NCI-H69 (cell line): Measurements from ENCODE around the gene TMEM218.

Source experiments
- DNase-seq: peaks from one replicate; lab custom pipeline; 2025; lab: John Stamatoyannopoulos, UW

TMEM218 gene

DNA sequence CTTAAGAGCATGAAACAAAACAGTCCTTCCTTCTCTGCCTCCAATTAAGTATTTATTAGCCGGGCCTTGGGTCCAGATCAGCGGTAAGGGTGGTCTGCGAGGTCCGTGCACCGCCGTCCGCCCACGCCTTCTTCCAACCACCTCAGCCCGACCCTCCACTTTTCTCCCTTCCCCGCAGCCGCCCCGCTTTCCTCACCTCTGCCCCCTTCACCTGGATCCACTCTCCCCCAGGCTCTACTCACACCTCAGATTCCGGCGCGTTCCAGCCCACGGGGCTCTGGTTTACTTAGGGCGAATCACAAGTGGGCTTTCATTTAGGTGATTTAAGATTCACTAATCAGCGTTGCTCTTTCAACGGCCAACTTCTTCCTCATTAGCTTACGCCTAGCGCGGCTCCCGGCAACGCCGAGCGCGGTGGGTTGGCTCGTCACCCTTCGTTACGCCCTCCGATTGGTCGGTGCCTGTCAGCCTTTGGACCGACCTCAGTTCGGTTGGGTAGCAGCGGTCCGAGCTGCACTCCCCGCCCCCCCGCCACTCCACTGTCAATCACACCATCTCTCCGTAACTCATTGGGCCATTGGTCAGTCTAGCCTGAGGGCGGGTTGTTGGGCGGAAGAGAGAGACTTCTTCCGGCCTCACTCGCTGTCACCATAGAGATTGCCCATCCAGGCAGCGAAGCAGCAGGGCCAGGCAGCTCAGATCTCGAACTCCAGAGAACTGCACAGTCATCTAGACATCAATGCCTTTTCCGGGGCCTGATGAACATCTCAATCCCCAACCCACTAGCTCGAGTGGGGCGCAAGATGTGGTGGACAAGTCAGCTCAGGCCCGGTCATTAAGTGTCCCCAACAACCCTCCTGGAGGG is at the start of gene TMEM218:
TMEM218 (minus strand) TSS at position 284 of the 865 bp plus-strand sequence. CDS start 9,385 bp downstream, outside the sequence.
- peak; percentile 99 for DNase-seq

DNA sequence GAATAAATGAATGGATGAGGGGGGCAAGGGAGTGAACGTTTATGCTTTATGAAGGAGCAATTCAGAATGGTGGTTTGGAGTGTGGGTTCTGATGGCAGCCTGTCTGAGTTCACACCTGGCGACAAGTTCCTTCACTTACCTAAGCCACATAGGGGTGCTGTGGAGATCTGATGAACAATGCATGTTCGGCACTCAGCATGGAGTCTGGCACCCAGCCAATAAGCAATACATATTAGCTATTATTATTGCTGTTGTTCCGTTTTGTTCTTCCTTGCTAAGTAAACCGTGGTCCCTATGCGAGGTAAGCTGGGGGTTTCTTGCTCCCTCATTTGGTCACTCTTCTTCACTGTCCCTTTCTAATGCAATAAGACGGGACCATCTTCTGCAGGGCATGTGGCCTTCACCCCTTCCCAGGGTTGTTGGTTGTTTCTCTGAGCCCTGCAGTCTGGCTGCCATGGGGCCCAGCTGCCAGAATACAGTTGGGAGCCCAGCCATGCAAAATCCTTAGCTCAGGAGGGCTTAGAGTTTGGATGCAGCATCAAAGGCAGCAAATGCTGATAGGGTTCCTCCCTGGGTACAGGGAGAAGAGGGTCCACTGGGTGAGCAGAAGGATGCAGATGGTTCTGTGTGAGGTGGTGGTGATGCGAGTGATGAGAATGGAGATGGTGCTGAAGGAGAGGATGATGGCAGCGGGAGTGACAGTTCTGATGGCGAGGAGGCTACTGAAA is 46.7 kb upstream of the TMEM218 start:
- DNase-seq, result peak; percentile 45

GRCh38 chr11:125157118-125157733 is 45.8 kb upstream of the TMEM218 start:
- no peak for DNase-seq

GRCh38 chr11:125156346-125157117 is 45.1 kb upstream of the TMEM218 start:
- DNase-seq, result peak; percentile 25

DNA sequence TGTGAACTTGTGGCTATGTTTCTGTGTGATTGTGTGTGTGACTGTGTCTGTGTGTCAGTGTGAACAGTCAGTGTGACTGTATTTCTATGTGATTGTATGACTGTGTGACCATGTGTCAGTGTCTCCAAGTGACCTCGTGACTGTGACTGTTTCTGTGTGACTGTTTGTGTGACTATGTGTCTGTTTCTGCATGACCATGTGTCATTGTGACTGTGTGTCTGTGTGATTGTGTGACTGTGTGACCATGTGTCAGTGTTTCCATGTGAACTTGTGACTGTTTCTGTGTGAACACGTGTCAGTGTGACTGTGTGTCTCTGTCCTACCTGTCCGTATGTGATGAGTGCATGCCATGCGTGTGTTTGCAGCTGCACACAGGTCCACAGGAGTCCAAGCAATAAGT is 44.3 kb upstream of the TMEM218 start:
- DNase-seq, result no peak

GRCh38 chr11:125155100-125155444 is 43.6 kb upstream of the TMEM218 start:
- DNase-seq, result no peak

DNA sequence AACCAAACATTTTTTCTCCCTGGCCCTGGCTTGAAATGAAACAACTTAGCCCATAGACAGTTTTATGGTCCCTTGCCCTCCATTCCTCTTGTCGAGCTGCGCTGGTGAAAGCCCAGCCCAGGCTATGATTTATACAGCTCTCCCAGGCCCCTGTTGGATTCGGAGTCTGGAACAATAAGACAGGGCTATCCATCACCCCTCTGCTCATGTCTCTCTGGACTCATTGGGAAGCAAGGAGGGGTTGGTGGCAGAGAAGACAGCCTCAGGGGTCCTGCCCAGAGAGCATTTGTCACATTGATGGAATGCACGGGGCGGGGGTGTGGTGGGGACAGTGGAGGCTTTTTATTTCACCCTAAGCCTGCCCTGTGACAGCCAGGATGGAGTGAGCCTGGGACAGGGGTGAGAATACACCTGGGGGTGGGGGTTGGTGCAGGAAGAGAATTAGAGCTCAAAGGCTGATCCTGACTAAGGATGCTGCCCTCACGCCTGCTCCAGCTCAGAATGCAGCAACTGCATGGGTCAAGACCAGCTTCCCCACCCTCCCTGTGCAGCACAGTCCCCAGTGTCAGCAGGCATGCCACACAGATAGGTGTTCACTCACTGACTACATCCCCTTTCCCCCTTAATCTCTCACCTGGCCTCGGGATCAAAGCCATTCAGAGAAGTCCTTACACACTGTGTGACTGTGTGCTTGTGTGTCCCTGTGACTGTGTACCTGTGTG is 43.1 kb upstream of the TMEM218 start:
- no peak for DNase-seq

GRCh38 chr11:125153837-125154236 is 42.4 kb upstream of the TMEM218 start:
- DNase-seq, result no peak

DNA sequence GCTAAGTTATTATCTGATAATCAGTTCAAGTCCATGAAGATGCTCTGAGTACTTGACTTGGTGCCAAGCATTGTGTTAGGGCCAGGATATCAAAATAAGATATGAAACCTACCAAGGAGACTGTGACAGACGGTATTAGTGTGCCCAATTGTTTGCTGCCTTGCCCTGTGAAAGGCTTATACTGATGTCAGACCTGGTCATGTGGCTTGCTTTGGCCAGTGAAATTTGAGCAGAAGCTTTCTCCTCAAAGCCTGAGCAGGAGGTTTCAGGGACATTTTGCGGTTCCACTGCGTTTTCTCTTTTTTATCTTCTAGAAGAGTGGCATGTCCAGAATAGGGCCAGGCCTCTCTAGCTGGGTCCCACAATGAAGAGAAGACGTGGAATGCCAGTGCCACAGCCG is 37.3 kb upstream of the TMEM218 start:
- no peak for DNase-seq

- no peak for DNase-seq
These were observed 36.6 kb upstream of the TMEM218 start for GRCh38 chr11:125148011-125148410.

DNA sequence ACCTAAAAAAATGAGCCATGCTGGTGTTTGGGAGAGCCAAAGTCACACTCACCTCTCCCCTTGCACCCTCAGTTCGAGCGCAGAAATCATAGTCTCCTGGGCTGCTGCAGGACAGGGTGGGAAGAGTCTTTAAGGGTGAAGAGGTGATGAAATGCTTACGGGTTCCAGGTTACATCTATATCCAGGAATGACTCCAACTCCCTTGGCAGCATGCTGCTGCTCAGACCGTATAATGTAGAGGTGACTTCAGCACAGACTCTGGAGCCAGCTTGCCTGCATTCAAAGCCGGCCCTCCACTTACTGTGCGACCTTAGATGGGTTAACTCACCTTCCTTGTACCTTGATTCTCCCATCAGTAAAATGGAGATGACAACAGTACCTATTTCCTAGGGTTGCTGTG is 35.9 kb upstream of the TMEM218 start:
- DNase-seq, result no peak

DNA sequence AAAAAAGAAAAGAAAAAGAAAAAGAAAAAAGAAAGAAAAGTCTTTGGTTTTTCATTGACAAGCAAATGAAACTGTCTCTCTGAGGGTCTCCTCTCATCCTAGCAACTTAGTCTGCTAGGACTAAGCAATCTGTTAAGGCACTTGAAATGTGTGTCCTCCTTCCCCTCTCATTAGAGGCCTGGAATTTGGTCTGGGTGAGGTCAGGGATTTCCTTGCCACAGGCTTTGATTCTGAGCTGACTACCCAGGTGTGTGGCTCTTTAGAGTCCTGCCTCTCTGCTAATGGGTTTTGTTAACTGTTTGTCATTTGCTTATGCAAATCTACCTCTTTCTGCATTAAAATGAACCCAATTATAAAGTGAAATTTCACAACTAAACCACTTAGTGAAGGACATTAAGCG is 34.8 kb upstream of the TMEM218 start:
- DNase-seq, result no peak

GRCh38 chr11:125141686-125142535 is 30.5 kb upstream of the TMEM218 start:
- peak; percentile 19 for DNase-seq

- no peak for DNase-seq
These were observed 29.8 kb upstream of the TMEM218 start for GRCh38 chr11:125141178-125141577.

DNA sequence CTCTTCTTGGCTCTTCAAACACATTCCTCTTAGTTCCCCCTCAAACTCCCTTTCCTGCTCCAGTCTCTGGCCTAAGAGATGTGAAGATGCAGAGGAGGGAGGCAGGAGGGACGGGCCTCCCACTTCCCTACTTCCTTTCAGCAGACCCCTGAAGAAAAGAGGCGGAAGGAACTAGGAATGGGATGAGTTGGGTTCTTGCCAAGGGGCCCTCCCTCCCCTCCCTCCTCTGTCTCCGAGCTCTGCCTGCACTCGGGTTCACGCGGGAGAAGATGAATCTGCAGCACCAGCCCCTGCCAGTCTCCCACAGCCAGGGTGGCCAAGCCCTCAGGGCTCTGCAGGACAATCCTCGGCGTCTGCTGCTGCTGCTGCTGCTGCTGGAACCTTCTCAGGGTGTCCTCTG is 28.8 kb upstream of the TMEM218 start:
- DNase-seq, result peak; percentile 23

- no peak for DNase-seq
These were observed 28.4 kb upstream of the TMEM218 start for GRCh38 chr11:125139778-125140177.

DNA sequence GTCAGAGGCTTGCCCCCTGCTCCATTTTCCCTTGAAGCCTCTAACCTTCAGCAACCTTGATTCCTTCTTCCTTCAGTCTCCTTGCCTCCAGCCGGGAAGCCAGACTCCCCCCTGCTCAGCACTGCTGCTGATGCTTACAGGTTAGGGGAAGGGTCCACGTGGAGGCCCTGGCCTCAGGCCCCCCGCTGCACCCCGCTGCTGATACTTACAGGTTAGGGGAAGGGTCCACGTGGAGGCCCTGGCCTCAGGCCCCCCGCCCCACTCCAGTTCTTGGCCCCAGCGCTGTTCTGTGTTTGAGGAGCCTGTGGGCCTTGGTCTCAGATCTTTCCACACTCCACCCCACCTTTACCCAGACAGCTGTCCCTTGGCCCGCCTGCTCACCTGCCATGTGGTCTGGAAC is 27.5 kb upstream of the TMEM218 start:
- no peak for DNase-seq

GRCh38 chr11:125136001-125136400 is 24.6 kb upstream of the TMEM218 start:
- no peak for DNase-seq

DNA sequence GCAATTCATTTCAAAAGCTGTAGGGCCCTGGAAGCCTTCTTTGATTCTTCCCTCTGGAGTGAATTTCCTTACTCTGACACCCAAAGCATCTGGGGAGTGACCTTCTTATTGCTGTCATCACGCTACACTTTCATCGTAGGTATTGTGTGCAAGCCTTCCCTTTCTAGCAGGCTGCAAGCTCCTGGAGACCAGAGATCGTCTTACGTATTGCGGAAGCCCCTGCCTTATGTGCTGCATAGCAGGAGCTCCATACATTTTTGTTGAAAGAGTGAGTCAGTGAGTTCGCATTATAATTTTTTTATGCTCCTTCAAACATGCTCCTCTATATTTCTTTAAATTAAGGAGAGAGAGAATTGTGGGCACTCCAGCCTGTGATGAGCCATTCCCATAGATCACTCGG is 21.2 kb upstream of the TMEM218 start:
- DNase-seq, result no peak

DNA sequence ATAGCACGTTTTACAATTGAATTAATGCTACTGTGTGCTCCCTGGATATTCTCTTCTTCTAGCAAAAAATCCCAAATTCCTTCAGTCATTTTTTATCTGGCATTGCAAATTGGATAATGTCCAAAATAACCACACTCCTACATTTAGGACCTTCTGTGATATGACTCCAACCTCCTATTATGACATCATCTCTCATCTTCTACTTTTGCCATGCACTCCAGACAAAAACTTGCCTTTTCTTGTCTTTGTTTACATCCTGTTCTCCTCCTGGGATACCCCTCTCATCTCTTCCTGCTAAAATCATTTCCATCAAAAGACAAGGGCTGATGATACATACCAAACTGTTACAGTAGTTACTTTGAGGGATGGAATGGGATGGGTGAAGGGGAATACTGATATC is 20.6 kb upstream of the TMEM218 start:
- DNase-seq, result no peak
